HG02870 (cell line): Measurements from ENCODE around the gene MCM7.

Experiments used
- ATAC-seq: cut with Tn5 transposase; IDR thresholded peaks from one replicate; pipeline ENCODE4 v1.9.1; 2021; ENCODE audit warnings: mild to moderate bottlenecking, moderate library complexity; ENCODE audit not compliant: unreplicated experiment

The MCM7 gene

GRCh38 chr7:100098913-100099312, 2.3 kb downstream of the MCM7 start:
- ATAC-seq: no peak

- no peak for ATAC-seq
Measured at GRCh38 chr7:100095704-100096103, 5.5 kb downstream of the MCM7 start.

GRCh38 chr7:100095289-100095688, 5.9 kb downstream of the MCM7 start:
- ATAC-seq: no peak

- no peak for ATAC-seq
Measured at GRCh38 chr7:100093925-100094486, 7.2 kb downstream of the MCM7 start.

GRCh38 chr7:100093498-100093897, 7.7 kb downstream of the MCM7 start:
- no peak for ATAC-seq

- ATAC-seq: no peak
Measured at GRCh38 chr7:100093054-100093453, 8.1 kb downstream of the MCM7 start.

- ATAC-seq: no peak
Measured at GRCh38 chr7:100091411-100092181, 9.6 kb downstream of the MCM7 start.

GRCh38 chr7:100090527-100091410, 10.4 kb downstream of the MCM7 start:
- no peak for ATAC-seq

DNA sequence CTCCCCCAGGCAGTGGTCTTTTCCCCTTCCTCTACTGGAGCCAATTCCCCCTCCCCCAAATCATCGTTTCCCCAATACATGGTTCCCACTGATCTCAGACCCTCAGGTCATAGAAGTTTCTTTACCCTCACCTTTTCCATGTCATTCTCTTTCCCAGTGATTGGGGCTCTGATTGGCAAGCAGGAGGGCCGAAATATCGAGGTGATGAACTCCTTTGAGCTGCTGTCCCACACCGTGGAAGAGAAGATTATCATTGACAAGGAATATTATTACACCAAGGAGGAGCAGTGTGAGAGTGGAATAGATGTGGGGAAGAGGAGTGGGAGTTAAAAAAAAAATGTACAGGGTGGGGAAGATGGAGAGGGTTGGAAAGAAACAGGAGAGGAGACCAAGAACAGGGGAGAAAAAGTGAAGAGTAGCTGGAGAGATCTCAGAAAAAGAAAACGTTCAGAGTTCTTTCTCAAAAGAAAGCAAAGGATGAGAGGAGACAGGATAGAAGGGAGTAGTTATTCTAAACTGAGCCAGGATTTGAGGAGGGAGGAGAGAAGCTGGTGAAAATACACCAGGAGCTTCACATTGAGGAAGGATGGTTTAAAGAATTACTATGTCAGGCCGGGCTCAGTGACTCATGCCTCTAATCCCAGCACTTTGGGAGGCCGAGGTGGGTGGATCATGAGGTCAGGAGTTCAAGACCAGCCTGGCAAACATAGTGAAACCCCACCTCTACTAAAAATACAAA, 11.6 kb downstream of the MCM7 start:
- no peak for ATAC-seq

DNA sequence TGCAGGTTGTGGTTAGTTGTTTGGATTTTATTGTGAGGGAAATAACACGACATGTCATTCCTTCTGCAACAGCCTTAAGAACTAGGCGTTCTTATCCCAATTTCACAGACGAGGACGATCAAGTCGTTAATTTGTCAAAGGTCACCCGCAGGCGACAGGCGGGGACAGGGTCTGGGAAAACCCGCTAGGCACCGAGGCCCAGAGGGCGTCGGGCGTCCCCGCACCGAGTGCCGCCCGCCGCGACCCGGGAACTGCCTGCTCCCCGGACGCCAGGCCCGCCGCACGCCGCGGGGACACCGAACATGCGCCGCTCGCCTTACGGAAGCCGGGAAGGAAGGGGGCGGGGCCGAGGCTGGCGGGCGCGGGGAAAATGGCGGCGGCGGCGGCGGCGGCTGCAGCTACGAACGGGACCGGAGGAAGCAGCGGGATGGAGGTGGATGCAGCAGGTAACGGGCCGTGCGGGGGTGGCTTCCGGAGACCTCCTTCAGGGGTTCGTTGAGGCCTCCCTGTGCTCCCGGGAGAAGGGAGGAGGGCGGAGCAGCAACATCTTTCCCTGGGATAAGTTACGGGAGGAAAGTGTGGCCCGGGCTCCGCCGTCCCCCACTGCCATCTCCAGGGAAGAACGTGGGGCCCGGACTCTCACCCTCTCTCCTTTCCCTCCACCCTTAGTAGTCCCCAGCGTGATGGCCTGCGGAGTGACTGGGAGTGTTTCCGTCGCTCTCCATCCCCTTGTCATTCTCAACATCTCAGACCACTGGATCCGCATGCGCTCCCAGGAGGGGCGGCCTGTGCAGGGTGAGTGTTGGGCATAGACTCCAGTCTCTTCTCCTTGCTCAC, 12.4 kb downstream of the MCM7 start, which contains the start of gene COPS6:
Gene COPS6, plus strand, starts transcription at position 349 of the 837 bp plus-strand sequence. Its CDS starts 22 bp downstream, at position 371.
- ATAC-seq: no peak

DNA sequence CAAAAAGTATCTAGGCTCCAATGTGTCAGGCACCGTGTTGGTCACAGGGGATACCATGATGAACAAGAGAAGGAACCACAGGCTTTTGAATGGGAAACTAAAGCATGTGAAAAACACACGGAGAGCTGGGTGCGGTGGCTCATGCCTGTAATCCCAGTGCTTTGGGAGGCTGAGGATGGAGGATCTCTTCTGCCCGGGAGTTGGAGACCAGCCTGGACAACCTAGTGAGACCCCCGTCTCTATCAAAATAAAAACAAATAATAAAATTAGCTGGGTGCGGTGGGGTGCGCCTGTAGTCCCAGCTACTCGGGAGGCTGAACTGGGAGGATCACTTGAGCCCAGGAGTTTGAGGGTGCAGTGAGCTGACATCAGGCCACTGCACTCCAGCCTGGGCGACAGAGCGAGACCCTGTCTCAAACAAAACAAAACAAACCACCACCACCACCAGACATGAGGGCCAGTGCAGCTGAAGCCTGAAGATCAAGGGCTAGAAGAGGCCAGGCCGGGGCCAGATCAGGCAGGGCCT, 13.0 kb downstream of the MCM7 start:
- no peak for ATAC-seq

DNA sequence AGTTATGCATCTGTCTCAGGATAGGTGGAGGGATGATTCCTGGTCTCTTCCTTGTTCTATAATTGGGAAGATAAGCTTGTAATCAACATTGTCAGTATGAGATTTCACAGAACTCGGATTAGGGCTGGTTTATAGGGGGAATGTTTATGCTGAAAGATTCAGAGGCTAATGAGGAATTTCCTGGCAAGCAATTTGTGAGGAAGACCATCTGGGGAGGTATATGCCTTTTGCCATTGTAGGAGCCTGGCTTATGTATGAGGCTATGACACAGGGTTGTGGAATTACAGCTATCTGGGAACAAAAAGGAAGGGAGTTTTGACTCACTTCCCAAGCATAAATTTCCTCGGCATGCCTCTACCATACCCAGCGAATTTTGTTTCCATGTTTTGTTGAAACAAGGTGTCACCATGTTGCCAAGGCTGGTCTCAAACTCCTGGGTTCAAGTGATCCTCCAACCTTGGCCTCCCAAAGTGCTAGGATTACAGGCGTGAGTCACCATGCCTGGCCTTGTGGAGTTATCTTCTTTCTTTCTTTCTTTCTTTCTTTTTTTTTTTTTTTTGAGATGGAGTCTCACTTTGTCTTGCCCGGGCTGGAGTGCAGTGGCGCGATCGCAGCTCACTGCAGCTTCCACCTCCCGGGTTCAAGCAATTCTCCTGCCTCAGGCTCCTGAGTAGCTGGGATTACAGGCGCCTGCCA, 14.0 kb downstream of the MCM7 start:
- no peak for ATAC-seq

- ATAC-seq: no peak
Measured at GRCh38 chr7:100085515-100085914, 15.7 kb downstream of the MCM7 start.

GRCh38 chr7:100082978-100083377, 18.2 kb downstream of the MCM7 start:
- no peak for ATAC-seq

GRCh38 chr7:100081535-100082102, 19.6 kb downstream of the MCM7 start, which contains the start of gene ZNF3:
Gene ZNF3 (minus strand): TSS chr7:100081723. CDS start chr7:100077357, 4,366 bp downstream.
- peak; percentile 71 for ATAC-seq

DNA sequence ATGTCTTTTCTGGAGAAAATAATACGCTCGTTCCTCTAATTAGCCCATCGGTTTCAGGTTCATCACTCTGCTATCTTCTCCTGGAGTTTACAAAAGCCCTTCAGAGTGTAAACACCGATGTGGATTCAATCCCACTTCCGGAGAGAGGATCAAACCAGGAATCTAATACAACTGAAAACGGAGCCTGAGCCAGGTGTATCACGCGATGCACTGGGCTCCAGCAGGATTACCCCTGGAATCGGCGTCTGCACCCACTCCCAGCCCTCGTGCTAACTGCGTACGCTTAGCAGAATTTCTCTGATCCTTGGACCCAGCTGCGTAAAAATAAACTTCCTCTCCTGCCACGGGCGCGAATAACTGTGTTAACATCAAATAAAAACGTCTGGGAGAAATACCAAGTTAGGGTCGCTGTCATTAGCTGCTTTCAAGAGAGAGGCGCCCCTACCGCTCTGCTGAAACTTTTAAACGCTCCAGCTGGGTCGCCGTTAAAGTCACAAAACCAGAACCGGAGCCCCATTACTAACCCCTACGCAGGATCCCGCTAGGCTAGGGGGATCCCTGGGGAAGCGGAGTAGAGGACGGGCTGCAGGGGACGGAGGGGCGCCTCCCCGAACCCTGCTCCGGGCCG, 20.2 kb downstream of the MCM7 start:
- ATAC-seq: no peak

DNA sequence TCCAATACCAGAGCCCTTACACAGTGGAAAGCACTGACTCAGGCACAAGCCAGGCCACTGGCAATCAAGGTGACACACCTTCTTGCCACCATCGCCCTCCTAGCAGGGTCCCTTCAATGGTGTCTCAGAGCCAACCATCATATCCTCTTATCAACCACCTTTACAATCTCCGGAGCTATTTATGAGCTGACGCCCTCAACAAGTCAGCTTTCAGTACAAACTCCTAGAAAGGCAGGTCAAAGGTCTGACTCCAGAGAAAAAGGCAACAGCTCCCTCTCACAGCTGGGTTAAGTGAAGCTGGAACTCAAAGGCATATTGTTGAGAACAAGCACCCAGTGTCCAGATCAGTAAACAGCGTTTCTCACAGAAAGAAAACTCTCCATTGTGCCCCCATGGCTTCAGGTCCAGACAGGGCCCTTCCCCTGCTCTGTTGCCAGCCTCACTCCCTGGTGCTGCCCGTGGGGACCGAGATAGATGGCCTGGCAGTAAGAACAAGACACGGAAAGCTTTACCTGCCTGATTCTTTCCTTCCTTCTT, 22.1 kb downstream of the MCM7 start:
- ATAC-seq: no peak

DNA sequence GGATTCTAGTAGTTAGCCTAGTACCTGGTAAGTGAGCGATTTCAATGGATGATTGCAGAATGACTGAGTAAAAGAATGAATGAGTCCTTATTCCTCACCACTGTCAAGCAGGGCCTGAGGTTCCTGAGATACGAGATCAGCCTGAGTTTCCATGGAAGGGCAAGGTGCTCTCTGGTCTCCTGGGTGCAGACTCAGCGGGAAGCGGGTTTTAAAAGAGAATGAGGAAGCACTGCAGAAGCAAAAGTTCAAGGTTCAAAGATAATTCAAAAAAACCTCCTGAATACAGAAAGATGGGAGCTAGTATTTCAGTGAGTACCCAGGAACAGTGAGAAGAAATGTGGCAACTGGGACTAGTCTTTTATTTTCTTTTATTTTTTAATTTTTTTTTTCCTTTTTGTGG, 24.0 kb downstream of the MCM7 start:
- no peak for ATAC-seq
